Loucy (cell line): Measurements from ENCODE around the gene CDKL4.

ENCODE experiments used
- CTCF ChIP-seq: fragments of 200-600 bp; sonication (generic); conservative IDR thresholded peaks from 2 replicates; pipeline ENCODE4 v1.5.1; 2014; ENCODE audit warnings: mild to moderate bottlenecking, antibody characterized with exemption, low read length
- EZH2phosphoT487 ChIP-seq: fragments of 200-600 bp; IDR thresholded peaks from 2 replicates; pipeline ENCODE4 v1.6.1; 2018; ENCODE audit warnings: antibody characterized with exemption, mild to moderate bottlenecking, moderate library complexity, borderline replicate concordance

- no peak for TF ChIP-seq CTCF
- TF ChIP-seq EZH2phosphoT487 = no peak
Measured at GRCh38 chr2:39220136-39220535, 23.6 kb downstream of the CDKL4 start.
